HL-60/S4 treated with retinoic acid at 250 ng/mL for 4 days and 3 days (cell line): ENCODE data around the gene OASL.
"Not testable (repeated sequence)": the region's sequence is repeated elsewhere in the genome, so short reads cannot be mapped to it uniquely, and the experiment has no call there.

Experiments used
- in situ Hi-C: fragments of 300-500 bp; cut with MboI; formaldehyde crosslinking; loops from 2 replicates; pipeline ENCODE4 v1.7.0; 2022; ENCODE audit warnings: low sequenced_read_pairs

Gene OASL

GRCh38 chr12:121038861-121039668, at the start of gene OASL:
OASL (minus strand) TSS chr12:121039246; CDS start chr12:121038971, 275 bp downstream.
- in situ Hi-C loops, result no loop called here

GRCh38 chr12:121088195-121088585, 49.1 kb upstream of the OASL start:
- in situ Hi-C loops, result no loop called here

GRCh38 chr12:121087467-121088194, 48.6 kb upstream of the OASL start:
- in situ Hi-C loops, result no loop called here

GRCh38 chr12:121086781-121087295, 47.8 kb upstream of the OASL start:
- in situ Hi-C loops, result no loop called here

- in situ Hi-C loops, result no loop called here
Measured at GRCh38 chr12:121085506-121086353, 46.7 kb upstream of the OASL start.

- in situ Hi-C loops, result no loop called here
Measured at GRCh38 chr12:121085069-121085468, 46.0 kb upstream of the OASL start.

GRCh38 chr12:121084229-121084628, 45.2 kb upstream of the OASL start:
- in situ Hi-C loops, result no loop called here

GRCh38 chr12:121080909-121081308, 41.9 kb upstream of the OASL start:
- in situ Hi-C loops, result no loop called here

GRCh38 chr12:121079736-121080272, 40.8 kb upstream of the OASL start:
- in situ Hi-C loops, result no loop called here

GRCh38 chr12:121077440-121077839, 38.4 kb upstream of the OASL start:
- in situ Hi-C loops, result not testable (repeated sequence)

- in situ Hi-C loops, result not testable (repeated sequence)
Measured at GRCh38 chr12:121075911-121076310, 36.9 kb upstream of the OASL start.

GRCh38 chr12:121072147-121072546, 33.1 kb upstream of the OASL start:
- in situ Hi-C loops, result no loop called here

GRCh38 chr12:121069206-121069605, 30.2 kb upstream of the OASL start:
- in situ Hi-C loops, result no loop called here

- in situ Hi-C loops, result no loop called here
Measured at GRCh38 chr12:121065345-121065744, 26.3 kb upstream of the OASL start.

GRCh38 chr12:121064586-121064985, 25.5 kb upstream of the OASL start:
- in situ Hi-C loops, result not testable (repeated sequence)

GRCh38 chr12:121064116-121064515, 25.1 kb upstream of the OASL start:
- in situ Hi-C loops, result no loop called here

- in situ Hi-C loops, result no loop called here
Measured at GRCh38 chr12:121062391-121063045, 23.5 kb upstream of the OASL start.

- in situ Hi-C loops, result no loop called here
Measured at GRCh38 chr12:121061831-121062230, 22.8 kb upstream of the OASL start.

- in situ Hi-C loops, result no loop called here
Measured at GRCh38 chr12:121060149-121061001, 21.3 kb upstream of the OASL start.
